HL-60 (cell line): ENCODE data around the gene KYNU.

Experiments
- DNase-seq, 2 experiments: peaks; one replicate each; pipeline ENCODE4 v3.0.0-alpha.2; 2010 to 2020; ENCODE audit warnings: low read depth in 1 of 2, low spot score in 1 of 2
- H3K27ac ChIP-seq: fragments of 250-450 bp; sonication (Bioruptor Pico); replicated peaks from 2 replicates; pipeline ENCODE4 v1.5.1; 2020; ENCODE audit warnings: mild to moderate bottlenecking, moderate library complexity
- H3K27me3 ChIP-seq: fragments of 250-450 bp; sonication (Bioruptor Pico); 2 replicates; pipeline ENCODE4 v1.5.1; 2021; ENCODE audit warnings: mild to moderate bottlenecking, moderate library complexity; ENCODE audit not compliant: insufficient read depth, poor library complexity, severe bottlenecking
- H3K4me3 ChIP-seq: replicated peaks from 2 replicates; pipeline ENCODE4 v1.5.1; 2011; ENCODE audit warnings: mild to moderate bottlenecking, control low read depth, low read length; ENCODE audit not compliant: insufficient read depth
- GABPA ChIP-seq: IDR thresholded peaks from 2 replicates; pipeline ENCODE4 v1.6.1; 2012; ENCODE audit warnings: low read depth
- POLR2AphosphoS5 ChIP-seq: IDR thresholded peaks from 2 replicates; pipeline ENCODE4 v1.6.1; 2012; ENCODE audit warnings: low read depth
- SPI1 ChIP-seq: IDR thresholded peaks from 2 replicates; pipeline ENCODE4 v1.6.1; 2012; ENCODE audit warnings: low read depth, mild to moderate bottlenecking, borderline replicate concordance
- long read RNA-seq: library from polyadenylated mRNA; unstranded; transcript quantifications from one replicate; pipeline ENCODE4 v2.0.0, GENCODE V29; 2020
- TF ChIP-seq, protein P1 (sequence below): IDR thresholded peaks from 2 replicates; pipeline ENCODE4 v1.6.1; 2012; ENCODE audit warnings: low read depth; ENCODE audit not compliant: insufficient replicate concordance
- TF ChIP-seq, protein P2 (sequence below): IDR thresholded peaks from one replicate; pipeline ENCODE4 v1.5.1; 2011; ENCODE audit warnings: low read length, control low read depth, inconsistent platforms; ENCODE audit not compliant: insufficient read depth

The KYNU gene
- long read RNA-seq = 0 reads

DNA sequence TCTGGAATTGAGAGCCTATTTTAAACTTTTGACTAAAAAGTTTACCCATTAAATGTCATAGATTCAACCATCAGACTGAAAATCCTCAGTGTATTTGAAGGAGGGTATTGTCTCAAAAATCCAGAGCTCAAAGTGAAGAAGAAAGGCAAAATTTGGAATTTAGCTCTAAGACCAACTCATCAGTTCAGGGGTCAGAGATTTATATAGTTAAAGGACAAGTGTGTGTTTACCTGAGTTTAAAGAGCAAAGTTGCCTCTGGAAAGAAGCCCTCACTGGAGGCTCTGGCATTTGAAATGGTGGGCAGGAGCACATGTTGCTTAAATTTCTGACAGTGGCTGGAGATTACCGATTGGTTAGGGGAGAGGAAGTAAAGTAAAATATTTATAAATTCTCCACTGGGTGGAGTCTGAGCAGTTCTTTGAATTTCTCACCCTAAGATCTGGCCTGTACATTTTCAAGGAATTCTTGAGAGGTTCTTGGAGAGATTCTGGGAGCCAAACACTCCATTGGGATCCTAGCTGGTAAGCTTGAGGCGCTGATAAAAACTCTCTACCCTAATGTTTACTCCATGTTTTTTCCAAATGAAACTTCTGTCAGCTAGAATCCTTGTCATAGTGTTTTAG is at the start of gene KYNU:
Gene KYNU, plus strand, starts transcription at position 449 of the 623 bp plus-strand sequence. CDS start 7,704 bp downstream, outside the sequence.
- no peak within 1 kb of the TSS for H3K4me3 ChIP-seq
- no peak for DNase-seq
- TF ChIP-seq, protein P1, sequence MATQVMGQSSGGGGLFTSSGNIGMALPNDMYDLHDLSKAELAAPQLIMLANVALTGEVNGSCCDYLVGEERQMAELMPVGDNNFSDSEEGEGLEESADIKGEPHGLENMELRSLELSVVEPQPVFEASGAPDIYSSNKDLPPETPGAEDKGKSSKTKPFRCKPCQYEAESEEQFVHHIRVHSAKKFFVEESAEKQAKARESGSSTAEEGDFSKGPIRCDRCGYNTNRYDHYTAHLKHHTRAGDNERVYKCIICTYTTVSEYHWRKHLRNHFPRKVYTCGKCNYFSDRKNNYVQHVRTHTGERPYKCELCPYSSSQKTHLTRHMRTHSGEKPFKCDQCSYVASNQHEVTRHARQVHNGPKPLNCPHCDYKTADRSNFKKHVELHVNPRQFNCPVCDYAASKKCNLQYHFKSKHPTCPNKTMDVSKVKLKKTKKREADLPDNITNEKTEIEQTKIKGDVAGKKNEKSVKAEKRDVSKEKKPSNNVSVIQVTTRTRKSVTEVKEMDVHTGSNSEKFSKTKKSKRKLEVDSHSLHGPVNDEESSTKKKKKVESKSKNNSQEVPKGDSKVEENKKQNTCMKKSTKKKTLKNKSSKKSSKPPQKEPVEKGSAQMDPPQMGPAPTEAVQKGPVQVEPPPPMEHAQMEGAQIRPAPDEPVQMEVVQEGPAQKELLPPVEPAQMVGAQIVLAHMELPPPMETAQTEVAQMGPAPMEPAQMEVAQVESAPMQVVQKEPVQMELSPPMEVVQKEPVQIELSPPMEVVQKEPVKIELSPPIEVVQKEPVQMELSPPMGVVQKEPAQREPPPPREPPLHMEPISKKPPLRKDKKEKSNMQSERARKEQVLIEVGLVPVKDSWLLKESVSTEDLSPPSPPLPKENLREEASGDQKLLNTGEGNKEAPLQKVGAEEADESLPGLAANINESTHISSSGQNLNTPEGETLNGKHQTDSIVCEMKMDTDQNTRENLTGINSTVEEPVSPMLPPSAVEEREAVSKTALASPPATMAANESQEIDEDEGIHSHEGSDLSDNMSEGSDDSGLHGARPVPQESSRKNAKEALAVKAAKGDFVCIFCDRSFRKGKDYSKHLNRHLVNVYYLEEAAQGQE = no peak
- peak; percentile 39; the same call in 1 of the 2 replicates for TF ChIP-seq SPI1
- H3K27ac ChIP-seq = no peak within 1 kb of the TSS
- H3K27me3 ChIP-seq = no peaks in the 10 kb centered on the region

DNA sequence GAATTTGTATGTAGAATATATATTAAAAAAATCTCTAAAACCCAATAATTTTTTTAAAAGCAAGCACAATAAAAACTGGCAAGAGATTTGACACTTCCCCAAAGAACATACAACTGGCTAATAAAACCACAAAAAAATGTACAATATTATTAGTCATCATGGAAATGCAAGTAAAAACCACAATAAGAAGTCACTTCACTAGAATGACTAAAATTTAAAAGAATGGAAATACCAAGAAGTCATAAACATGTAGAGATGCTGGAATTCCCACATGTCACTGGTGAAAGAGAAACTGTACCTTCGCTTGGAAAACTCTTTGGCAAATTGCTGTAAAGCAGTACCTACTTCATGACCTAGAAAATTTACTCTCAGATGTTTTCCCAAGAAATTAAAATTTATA is 43.4 kb upstream of the KYNU start:
- no peak overlapping the region for H3K27ac ChIP-seq
- TF ChIP-seq SPI1 (no peak), GABPA (no peak), POLR2AphosphoS5 (no peak)
- TF ChIP-seq, protein P2, sequence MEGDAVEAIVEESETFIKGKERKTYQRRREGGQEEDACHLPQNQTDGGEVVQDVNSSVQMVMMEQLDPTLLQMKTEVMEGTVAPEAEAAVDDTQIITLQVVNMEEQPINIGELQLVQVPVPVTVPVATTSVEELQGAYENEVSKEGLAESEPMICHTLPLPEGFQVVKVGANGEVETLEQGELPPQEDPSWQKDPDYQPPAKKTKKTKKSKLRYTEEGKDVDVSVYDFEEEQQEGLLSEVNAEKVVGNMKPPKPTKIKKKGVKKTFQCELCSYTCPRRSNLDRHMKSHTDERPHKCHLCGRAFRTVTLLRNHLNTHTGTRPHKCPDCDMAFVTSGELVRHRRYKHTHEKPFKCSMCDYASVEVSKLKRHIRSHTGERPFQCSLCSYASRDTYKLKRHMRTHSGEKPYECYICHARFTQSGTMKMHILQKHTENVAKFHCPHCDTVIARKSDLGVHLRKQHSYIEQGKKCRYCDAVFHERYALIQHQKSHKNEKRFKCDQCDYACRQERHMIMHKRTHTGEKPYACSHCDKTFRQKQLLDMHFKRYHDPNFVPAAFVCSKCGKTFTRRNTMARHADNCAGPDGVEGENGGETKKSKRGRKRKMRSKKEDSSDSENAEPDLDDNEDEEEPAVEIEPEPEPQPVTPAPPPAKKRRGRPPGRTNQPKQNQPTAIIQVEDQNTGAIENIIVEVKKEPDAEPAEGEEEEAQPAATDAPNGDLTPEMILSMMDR = no peak
- TF ChIP-seq, protein P1 = no peak
- DNase-seq = no peak
- H3K27me3 ChIP-seq = no peaks in the 10 kb centered on the region
- H3K4me3 ChIP-seq = no peak overlapping the region

DNA sequence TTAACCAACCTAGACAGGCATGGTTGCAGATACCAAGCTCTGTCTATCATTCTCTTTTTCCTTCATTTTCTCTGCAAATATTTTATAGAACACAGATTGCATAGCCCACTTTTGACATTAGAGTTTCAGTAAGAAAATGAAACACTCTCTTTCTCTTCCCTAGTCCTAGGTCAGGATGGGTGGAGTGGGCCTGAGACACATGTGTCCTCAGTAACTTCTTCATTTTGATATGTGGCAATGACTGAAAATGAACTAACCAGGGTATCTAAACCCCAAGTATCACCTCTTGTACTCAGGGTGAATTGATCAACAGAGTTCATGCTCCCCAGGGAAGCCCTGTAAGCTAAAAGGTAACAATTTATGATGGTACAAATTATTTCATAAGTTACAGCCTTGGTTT is 37.0 kb upstream of the KYNU start:
- Histone ChIP-seq H3K27me3 (no peaks in the 10 kb centered on the region), H3K4me3 (no peak overlapping the region), H3K27ac (no peak overlapping the region)
- TF ChIP-seq, protein P1 = no peak
- TF ChIP-seq, protein P2 = no peak
- no peak for DNase-seq
